NAMALWA (cell line): ENCODE results near the gene IPP.
"Not testable (repeated sequence)": the region's sequence is repeated elsewhere in the genome, so short reads cannot be mapped to it uniquely, and the experiment has no call there.

Experiments used
- DNase-seq: peaks from one replicate; pipeline ENCODE4 v3.0.0-alpha.2; 2015; ENCODE audit warnings: low spot score

Gene IPP

DNA sequence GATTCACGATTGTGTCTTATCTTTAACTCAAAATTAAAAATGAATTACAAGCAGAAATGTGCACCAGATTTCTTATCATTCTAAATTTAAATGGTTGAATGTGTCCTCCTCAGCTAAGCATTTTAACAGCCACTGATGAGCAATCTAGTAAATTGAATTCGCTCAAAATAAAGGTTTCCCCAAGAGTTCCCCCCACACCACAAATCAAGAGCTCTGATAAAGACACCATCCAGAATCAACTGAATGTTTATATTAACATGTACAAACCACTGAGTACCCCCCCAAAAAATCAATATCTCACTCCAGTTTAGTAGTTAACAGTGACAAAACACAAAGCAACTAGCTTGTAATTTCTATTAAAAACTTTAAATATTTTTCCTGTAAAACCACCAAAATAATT lies 66.1 kb downstream of the IPP start:
- no peak for DNase-seq

DNA sequence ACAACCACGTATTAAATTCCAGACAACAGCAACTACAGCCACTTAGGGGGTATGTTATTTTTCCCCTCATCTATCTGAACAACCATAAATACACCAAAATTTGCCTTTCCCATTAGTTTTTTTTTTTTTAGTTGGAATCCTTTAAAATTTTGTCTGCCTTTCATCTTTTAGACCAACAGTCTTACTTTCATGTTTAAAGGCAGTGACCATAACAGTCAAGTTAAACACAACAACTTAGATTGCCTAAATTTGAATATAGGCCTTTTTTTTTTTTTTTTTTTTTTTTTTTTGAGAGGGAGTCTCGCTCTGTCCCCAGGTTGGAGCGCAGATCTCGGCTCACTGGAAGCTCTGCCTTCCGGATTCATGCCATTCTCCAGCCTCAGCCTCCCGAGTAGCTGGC lies 67.5 kb downstream of the IPP start:
- DNase-seq: no peak

DNA sequence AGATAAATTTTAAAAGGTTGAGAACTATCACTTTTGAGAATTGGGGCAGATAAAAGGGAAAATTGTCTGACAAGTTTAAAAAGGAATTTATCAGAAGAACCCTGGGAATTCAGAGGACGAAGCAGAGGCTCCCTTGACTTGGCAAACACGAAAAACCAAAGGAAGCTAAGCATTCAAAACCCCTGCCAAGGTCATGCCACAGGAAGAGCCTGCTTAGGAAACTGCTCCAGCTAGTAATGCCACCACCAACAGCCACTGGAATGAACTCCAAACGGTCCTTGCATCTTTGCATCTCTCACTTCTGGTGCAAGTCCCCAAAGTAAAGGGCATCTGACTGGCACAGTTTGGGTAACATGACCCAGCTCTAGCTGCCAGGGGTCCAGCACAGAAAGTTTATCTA lies 71.3 kb downstream of the IPP start:
- DNase-seq: no peak

DNA sequence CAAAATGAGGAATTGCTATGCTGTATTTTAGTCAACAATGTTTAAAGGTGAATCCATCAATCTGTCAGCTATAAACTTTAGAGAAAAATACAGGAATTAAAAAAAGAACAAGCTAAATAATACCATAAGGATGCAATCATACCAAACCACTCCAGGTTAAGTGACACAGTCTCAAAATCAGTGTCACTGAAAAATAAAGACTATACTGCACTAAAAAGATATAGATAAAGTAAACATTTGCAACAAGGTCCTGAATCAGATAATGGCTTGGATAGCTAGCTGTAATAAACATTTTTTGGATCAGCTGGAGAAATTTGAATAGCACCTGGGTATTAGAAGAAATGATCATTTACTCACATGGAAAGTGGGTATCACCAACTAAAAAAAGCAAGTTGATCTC lies 72.0 kb downstream of the IPP start:
- DNase-seq: no peak

DNA sequence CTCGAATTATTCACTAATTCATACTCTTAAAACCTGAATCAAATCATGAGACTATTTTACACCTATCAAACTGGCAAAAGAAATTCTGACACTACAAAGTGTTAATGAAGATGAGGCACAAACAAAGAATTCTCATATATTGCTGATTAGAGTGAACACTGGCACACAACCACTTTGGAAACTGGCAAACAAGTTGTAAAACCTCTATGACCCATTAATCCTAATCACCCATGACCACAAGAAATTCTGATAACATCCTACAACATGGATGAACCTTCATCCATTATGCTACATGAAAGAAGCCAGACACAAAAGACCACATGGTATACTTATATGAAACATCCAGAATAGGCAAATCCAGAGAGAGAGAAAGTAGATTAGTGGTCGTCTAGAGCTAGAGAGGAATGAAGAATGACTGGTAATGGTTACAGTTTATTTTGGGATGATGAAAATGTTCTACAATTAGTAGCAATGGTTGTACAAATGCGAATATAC lies 72.7 kb downstream of the IPP start:
- DNase-seq: no peak

DNA sequence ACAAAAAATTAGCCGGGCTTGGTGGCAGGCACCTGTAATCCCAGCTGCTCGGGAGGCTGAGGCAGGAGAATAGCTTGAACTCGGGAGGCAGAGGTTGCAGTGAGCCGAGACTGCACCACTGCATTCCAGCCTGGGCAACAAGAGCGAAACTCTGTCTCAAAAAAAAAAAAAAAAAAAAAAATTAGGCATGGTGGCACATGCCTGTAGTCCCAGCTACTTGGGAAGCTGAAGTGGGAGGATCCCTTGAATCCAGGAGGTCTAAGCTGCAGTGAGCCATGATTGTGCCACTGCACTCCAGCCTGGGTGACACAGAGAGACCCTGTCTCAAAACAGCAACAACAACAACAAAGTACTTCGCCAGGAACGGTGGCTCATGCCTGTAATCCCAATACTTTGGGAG lies 73.9 kb downstream of the IPP start:
- not testable (repeated sequence) for DNase-seq

DNA sequence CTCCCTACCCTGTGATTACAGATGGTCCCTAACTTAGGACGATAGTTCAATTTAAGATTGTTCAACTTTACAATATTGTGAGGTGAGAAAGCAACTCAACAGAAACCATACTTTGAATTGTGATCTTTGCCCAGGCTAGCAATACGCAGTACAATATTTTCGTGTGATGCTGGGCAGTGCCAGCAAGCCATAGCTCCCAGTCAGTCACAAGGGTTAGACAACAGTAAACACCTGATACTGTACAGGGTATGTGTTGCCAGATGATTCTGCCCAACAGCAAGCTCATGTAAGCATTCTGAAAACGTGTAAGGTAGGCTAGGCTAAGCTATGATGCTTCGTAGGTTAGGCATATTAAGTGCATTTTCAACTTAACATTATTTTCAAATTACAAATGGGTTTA lies 76.0 kb downstream of the IPP start:
- DNase-seq: no peak

DNA sequence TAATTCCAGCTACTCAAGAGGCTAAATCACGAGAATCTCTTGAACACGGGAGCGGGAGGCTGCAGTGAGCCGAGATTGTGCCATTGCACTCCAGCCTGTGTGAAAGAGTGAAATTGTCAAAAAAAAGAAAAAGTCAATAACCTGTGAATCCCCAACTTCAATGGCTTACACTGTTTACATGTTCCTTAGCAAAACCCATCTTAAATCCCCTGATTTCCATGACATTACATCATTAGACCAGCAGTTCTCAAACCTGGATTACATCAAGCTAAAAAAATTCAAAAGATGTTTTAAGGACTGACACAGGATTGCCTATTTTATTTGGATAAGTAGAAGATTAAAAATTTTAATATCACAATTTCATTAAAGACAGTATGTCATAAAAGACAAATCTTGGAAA lies 76.5 kb downstream of the IPP start:
- no peak for DNase-seq

DNA sequence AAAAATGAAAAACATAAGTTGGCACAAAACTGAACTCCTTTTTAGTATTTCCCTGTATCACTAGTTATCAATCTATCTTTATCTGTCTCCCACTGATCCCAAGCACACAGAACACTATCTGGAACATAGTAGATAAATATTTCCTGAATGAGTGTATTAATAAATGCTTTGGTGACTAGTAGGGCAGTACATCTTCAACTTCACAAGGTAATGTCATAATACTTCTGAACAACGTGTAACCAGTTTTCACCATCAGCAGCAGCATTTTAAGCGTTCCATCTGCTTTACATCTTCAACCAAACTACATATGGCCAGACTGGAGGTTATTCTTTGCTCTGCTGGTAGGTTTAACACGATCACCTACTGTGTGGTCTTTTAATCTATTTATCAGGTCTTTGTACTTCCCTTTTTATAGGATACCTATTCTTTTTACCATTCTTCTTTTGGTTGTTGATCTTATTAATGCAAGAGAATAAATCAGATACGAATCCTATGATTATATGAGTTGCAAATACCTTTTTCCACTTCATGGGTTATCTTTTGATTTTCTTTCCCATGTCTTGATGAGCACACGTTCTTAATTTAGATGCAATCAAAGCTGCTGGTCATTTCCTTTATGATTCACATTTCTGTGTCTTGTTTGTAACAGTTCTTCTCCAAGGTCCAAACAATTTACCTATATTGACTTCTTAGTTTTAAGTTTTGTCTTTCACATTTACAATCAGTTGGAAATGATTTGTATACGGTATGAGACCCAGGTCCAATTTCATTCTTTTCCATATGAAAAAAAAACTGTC lies 80.4 kb downstream of the IPP start:
- DNase-seq: no peak

DNA sequence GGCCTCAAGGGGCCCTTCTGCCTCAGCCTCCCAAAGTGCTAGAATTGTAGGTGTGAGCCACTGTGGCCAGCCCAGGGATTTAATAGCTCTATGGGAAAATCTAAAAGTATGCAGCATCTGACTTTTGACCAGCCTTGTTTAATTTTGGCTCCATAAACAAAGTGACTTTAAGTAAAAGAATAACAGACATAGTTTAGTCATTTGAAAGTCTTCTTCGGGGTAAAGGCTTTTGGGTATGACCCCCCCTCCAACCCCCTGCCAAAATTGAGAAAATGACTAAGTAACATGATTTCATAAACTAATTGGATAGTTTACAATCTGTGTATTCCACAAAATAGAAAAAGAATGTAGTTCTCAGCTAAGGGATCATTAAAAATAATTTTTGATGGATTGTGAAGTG lies 81.1 kb downstream of the IPP start:
- no peak for DNase-seq

DNA sequence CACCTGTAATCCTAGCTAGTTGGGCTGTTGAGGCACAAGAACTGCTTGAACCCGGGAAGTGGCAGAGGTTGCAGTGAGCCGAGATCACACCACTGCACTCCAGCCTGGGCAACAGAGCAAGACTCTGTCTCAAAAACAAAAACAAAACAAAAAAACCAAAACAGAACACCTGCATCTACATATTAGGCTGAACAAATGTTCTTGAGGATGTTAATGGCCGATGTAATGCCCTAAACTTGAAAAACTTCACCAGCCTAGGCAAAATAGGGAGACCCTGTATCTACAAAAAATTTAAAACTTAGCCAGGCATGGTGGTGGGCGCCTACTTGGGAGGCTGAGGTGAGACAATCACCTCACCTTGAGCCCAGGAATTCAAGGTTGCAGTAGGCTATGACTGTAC lies 81.9 kb downstream of the IPP start:
- DNase-seq: no peak

DNA sequence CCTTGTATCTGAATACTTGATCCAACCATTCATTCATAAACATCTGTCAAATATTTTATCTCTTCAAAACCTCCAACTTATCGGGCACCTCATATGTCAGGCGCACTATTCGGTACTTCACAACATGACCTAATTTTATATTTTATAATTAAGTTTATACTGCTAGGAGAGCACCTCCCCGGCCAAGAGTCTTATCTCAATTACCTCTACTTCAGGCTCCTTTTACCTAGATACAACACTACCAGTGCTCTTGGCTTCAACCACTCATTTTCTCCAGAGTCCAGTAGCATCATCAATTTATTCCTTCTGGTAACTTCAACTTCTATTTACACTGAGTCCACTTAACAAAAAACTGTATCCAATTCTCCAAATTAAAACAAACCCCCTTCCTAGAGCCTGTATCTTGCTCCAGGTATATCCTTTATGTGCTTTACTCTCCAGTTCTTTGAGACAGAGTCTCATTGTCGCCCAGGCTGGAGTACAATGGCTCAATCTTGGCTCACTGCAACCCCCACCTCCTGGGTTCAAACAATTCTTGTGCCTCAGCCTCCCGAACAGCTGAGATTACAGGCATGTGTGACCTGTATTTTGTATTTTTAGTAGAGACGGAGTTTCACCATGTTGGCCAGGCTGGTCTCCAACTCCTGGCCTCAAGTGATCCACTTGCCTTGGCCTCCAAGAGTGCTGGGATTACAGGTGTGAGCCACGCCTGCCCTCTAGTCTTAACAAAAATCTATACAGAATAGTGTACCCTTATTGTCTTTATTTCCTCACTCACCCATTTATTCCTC lies 82.9 kb downstream of the IPP start:
- DNase-seq: no peak

DNA sequence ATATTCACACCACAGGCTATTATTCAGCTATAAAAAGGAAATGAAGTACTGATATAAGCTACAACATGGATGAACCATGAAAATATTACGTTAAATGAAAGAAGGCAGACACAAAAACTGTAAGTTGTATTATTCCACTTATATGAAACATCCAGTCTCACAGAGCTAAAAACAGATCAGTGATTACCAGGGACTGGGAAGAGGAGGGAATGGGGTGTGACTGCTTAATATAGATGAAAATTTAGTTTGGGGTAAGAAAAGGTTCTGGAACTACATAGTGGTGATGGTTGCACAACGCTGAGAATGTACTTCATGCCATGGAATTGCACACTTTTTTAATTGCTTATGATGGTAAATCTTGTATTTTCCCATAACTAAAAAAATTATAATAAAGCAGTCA lies 83.6 kb downstream of the IPP start:
- no peak for DNase-seq

DNA sequence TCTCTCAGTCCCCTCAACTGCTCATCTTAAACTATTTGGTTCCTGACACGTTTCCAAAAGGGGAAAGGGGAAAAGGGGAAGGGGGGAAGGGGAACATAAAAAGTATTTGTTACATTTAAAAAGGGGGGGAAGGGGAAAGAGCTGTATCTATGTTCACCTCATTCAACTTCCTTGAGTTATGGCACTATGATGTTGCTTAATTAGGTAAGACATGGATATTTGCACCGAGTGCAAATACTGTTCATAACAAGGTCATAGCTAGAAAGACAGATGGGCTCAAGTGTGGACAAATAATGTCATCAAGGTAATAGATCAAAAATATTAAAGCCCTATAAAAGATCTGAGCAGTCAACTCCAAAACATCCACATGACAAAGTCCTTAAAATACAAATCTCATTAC lies 90.1 kb downstream of the IPP start:
- DNase-seq: no peak

DNA sequence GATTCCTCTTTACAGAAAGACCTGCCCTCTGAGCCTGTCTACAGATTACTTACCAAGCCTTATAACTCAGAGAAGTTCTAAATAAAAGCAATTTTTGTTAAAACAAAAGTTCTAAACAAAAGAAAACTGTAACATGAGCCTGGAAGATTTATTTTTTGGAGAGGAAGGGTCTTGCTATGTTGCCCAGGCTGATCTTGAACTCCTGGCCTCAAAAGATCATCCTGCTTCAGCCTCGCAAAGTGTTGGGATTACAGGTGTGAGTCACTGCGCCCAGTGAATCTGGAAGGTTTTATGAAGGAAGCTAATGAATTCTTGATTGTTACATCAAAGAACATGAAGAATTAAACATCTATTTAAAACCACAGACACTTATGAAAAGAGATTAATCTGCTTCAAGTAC lies 91.2 kb downstream of the IPP start:
- DNase-seq: no peak

DNA sequence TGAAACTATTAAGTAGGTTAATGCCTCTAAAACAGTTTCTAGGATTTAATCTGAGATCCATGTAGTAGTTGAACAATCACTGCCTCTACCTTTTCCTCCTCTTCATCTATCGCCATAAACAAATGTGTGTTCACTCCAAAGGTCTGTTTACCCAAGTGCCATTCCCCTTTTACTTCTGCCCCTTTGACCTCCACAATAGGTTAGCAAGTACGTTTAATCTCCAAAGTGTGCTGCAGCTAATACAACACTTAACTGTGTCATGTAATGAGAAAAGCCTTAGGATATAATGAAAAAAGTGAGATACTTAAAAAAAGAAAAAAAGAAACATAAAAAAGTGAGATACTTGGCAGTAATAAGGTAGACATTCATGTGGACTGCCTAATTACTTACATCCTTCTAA lies 92.3 kb downstream of the IPP start:
- no peak for DNase-seq

DNA sequence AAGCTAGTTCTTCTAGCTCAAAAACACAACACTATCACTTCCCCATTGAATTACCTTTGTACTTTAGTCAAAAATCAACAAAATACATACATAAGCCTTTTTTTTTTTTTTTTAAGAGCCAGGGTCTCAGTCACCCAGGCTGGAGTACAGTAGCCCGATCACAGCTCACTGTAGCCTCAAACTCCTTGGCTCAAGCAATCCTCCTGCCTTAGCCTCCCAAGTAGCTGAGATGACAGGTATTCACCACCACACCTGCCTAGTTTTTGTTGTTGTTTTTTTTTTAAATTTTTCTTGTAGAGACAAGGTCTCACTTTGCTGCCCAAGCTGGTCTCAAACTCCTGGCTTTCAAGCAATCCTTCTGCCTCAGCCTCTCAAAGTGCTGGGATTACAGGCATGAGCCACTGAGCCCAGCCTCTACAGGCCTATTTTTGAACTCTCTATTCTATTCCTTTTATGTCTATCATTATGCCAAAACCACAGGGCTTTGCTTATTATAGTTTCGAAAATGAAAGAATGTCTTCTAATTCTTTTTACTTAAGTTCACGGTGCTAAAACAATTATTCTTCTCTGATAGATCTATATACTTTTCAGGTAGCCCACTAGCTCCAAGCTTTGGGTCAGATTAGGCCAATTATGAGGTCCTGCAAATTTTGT lies 93.8 kb downstream of the IPP start:
- no peak for DNase-seq

DNA sequence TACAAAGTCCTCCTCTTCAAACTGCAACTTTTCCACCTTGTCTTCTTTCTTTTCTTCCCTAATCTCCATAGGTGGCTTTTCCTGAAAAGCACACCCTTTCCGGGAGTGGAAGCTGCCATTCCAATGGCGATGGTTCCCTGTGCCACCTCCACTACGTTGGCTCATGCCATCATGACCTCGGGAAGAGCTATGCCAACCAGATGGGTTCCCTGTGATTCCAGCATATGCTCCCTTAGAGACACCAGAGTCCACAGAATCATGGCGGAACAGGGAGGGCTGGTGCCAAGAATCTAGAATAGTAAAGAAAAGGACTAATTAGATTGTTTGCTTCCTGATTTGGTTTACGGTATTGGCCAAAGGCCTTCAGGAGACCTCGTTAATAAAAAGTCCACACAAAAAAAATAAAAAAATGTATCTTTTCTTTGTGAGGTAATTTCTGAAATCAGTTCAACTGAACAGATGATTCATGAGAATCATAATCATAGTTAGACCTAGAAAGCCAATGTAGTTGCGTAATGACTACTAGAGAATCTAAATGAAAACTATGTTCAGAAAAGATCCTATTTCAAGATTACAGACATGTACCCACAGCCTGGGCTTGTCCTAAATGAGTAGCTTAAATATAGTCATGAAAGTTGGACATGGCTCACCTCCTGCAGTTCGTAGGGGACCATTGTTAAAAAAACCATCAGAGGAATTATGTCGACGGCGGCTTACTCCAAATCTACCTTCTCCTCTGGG lies 95.7 kb downstream of the IPP start:
- no peak for DNase-seq
